ENCODE measurements around the gene GMDS. TPM values are rescaled to one million over a fixed set of nuclear protein-coding genes. Genes with fewer than 3 reads are reported as not detected.

GMDS gene
- total and polyA plus RNA-seq, 2 of the 13 experiments (the other 11 are each of a cell fraction or from before 2014, with no cell fraction given) = 64.4 to 112 TPM

DNA sequence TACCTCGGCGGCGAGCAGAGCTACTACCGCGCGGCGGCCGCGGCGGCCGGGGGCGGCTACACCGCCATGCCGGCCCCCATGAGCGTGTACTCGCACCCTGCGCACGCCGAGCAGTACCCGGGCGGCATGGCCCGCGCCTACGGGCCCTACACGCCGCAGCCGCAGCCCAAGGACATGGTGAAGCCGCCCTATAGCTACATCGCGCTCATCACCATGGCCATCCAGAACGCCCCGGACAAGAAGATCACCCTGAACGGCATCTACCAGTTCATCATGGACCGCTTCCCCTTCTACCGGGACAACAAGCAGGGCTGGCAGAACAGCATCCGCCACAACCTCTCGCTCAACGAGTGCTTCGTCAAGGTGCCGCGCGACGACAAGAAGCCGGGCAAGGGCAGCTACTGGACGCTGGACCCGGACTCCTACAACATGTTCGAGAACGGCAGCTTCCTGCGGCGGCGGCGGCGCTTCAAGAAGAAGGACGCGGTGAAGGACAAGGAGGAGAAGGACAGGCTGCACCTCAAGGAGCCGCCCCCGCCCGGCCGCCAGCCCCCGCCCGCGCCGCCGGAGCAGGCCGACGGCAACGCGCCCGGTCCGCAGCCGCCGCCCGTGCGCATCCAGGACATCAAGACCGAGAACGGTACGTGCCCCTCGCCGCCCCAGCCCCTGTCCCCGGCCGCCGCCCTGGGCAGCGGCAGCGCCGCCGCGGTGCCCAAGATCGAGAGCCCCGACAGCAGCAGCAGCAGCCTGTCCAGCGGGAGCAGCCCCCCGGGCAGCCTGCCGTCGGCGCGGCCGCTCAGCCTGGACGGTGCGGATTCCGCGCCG lies 634.7 kb downstream of the GMDS start (continued):
- TF ChIP-seq ZNF616 (CRISPR knock-in tag; IDR thresholded peaks at IDR 0.05; ENCODE audit: low read depth) = no peak; the same call in 1 of the 2 replicates
- TF ChIP-seq ZNF337 (CRISPR knock-in tag; IDR thresholded peaks at IDR 0.05; ENCODE audit: borderline replicate concordance, low read depth) = no peak
- TF ChIP-seq JUNB (CRISPR knock-in tag; IDR thresholded peaks at IDR 0.05; ENCODE audit: borderline replicate concordance) = no peak
- no peak for TF ChIP-seq NFATC3 (CRISPR knock-in tag; IDR thresholded peaks at IDR 0.05)
- TF ChIP-seq RAD51 (IDR thresholded peaks at IDR 0.05; ENCODE audit: borderline replicate concordance) = no peak
- TF ChIP-seq, protein P1, sequence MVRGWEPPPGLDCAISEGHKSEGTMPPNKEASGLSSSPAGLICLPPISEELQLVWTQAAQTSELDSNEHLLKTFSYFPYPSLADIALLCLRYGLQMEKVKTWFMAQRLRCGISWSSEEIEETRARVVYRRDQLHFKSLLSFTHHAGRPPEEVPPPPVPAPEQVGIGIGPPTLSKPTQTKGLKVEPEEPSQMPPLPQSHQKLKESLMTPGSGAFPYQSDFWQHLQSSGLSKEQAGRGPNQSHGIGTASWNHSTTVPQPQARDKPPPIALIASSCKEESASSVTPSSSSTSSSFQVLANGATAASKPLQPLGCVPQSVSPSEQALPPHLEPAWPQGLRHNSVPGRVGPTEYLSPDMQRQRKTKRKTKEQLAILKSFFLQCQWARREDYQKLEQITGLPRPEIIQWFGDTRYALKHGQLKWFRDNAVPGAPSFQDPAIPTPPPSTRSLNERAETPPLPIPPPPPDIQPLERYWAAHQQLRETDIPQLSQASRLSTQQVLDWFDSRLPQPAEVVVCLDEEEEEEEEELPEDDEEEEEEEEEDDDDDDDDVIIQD (CRISPR knock-in tag; IDR thresholded peaks at IDR 0.05; ENCODE audit: low read depth) = no peak
- TF ChIP-seq, protein P2, sequence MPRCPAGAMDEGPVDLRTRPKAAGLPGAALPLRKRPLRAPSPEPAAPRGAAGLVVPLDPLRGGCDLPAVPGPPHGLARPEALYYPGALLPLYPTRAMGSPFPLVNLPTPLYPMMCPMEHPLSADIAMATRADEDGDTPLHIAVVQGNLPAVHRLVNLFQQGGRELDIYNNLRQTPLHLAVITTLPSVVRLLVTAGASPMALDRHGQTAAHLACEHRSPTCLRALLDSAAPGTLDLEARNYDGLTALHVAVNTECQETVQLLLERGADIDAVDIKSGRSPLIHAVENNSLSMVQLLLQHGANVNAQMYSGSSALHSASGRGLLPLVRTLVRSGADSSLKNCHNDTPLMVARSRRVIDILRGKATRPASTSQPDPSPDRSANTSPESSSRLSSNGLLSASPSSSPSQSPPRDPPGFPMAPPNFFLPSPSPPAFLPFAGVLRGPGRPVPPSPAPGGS (CRISPR knock-in tag; IDR thresholded peaks at IDR 0.05) = 0 out of 2 replicates have a peak, but pooled peaks have one; percentile 53
- TF ChIP-seq, protein P3, sequence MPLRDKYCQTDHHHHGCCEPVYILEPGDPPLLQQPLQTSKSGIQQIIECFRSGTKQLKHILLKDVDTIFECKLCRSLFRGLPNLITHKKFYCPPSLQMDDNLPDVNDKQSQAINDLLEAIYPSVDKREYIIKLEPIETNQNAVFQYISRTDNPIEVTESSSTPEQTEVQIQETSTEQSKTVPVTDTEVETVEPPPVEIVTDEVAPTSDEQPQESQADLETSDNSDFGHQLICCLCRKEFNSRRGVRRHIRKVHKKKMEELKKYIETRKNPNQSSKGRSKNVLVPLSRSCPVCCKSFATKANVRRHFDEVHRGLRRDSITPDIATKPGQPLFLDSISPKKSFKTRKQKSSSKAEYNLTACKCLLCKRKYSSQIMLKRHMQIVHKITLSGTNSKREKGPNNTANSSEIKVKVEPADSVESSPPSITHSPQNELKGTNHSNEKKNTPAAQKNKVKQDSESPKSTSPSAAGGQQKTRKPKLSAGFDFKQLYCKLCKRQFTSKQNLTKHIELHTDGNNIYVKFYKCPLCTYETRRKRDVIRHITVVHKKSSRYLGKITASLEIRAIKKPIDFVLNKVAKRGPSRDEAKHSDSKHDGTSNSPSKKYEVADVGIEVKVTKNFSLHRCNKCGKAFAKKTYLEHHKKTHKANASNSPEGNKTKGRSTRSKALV (CRISPR knock-in tag; IDR thresholded peaks at IDR 0.05) = peak; percentile 95
- TF ChIP-seq NR2F2 (IDR thresholded peaks at IDR 0.05; ENCODE audit: borderline replicate concordance, low read depth) = no peak
- TF ChIP-seq ZFP62 (CRISPR knock-in tag; IDR thresholded peaks at IDR 0.05) = no peak
- TF ChIP-seq MTA3 (CRISPR knock-in tag; IDR thresholded peaks at IDR 0.05) = no peak
- TF ChIP-seq ZKSCAN8 (CRISPR knock-in tag; IDR thresholded peaks at IDR 0.05; ENCODE audit: borderline replicate concordance) = no peak
- TF ChIP-seq, protein P4, sequence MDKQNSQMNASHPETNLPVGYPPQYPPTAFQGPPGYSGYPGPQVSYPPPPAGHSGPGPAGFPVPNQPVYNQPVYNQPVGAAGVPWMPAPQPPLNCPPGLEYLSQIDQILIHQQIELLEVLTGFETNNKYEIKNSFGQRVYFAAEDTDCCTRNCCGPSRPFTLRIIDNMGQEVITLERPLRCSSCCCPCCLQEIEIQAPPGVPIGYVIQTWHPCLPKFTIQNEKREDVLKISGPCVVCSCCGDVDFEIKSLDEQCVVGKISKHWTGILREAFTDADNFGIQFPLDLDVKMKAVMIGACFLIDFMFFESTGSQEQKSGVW (CRISPR knock-in tag; IDR thresholded peaks at IDR 0.05; ENCODE audit: borderline replicate concordance) = no peak
- peak; percentile 58; the same call in 1 of the 2 replicates for TF ChIP-seq ZSCAN25 (CRISPR knock-in tag; IDR thresholded peaks at IDR 0.05)
- TF ChIP-seq RFX1 (IDR thresholded peaks at IDR 0.05) = no peak
- TF ChIP-seq ZSCAN29 (CRISPR knock-in tag; conservative IDR thresholded peaks at IDR 0.05) = no peak
- TF ChIP-seq ZNF839 (CRISPR knock-in tag; IDR thresholded peaks at IDR 0.05; ENCODE audit: borderline replicate concordance) = no peak
- no peak for TF ChIP-seq ZNF577 (CRISPR knock-in tag; IDR thresholded peaks at IDR 0.05; ENCODE audit: borderline replicate concordance, low read depth)
- TF ChIP-seq SRSF4 (IDR thresholded peaks at IDR 0.05; ENCODE audit: low read depth, low read length, poor library complexity, severe bottlenecking) = no peak
- TF ChIP-seq, protein P5, sequence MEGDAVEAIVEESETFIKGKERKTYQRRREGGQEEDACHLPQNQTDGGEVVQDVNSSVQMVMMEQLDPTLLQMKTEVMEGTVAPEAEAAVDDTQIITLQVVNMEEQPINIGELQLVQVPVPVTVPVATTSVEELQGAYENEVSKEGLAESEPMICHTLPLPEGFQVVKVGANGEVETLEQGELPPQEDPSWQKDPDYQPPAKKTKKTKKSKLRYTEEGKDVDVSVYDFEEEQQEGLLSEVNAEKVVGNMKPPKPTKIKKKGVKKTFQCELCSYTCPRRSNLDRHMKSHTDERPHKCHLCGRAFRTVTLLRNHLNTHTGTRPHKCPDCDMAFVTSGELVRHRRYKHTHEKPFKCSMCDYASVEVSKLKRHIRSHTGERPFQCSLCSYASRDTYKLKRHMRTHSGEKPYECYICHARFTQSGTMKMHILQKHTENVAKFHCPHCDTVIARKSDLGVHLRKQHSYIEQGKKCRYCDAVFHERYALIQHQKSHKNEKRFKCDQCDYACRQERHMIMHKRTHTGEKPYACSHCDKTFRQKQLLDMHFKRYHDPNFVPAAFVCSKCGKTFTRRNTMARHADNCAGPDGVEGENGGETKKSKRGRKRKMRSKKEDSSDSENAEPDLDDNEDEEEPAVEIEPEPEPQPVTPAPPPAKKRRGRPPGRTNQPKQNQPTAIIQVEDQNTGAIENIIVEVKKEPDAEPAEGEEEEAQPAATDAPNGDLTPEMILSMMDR (CRISPR knock-in tag; IDR thresholded peaks at IDR 0.05) = no peak; the same call in 1 of the 2 replicates
- no peak for TF ChIP-seq SMYD3 (CRISPR knock-in tag; IDR thresholded peaks at IDR 0.05)
